Endothelial cell of umbilical vein (primary cell): Measurements from ENCODE around the gene AP2A2. TPM values are rescaled to one million over a fixed set of nuclear protein-coding genes. Genes with fewer than 3 reads are reported as not detected.
A peak's percentile ranks its signal among the peaks of the same experiment; 100 is the strongest.

Source experiments
- BruUV-seq: library from RNA; stranded (reverse); fragments of 400-500 nt; replicated peaks from 2 replicates; lab custom pipeline; 2021; lab: Mats Ljungman, UMichigan
- CTCF ChIA-PET: fragments of 300-600, 350-600 bp; sonication (Branson Sonifier 250); formaldehyde crosslinking; loops from one replicate; lab custom pipeline; 2021; ENCODE audit warnings: antibody characterized with exemption, inconsistent platforms; lab: Charles Lee
- POLR2A ChIA-PET: fragments of 300-600, 350-600 bp; sonication (Branson Sonifier 250); formaldehyde crosslinking; loops from one replicate; lab custom pipeline; 2021; ENCODE audit warnings: antibody characterized with exemption, inconsistent platforms; lab: Charles Lee
- DNase-seq: peaks from one replicate; pipeline ENCODE4 v3.0.0-alpha.2; 2011; ENCODE audit warnings: low read depth, low spot score
- FAIRE-seq: peaks from 2 replicates; lab custom pipeline; 2011; peaks lifted over from hg19 to GRCh38; lab: Jason Lieb, UNC
- H2AFZ ChIP-seq: 2 replicates; pipeline ENCODE4 v1.6.0; 2012; ENCODE audit warnings: low read depth, low read length, control low read depth, inconsistent platforms
- H3K27ac ChIP-seq: 2 replicates; pipeline ENCODE4 v1.5.1; 2011; ENCODE audit warnings: low read depth, mild to moderate bottlenecking, control low read depth, low read length, moderate library complexity; ENCODE audit not compliant: insufficient read depth
- H3K27me3 ChIP-seq, 2 experiments: 2 replicates each; pipeline versions ENCODE4 v1.6.0 to v1.6.1; 2011; ENCODE audit warnings: low read length in 2 of 2, mixed read lengths in 1 of 2; ENCODE audit not compliant: control insufficient read depth in 2 of 2, insufficient read depth in 2 of 2
- H3K36me3 ChIP-seq, 2 experiments: 2 replicates in 1 of 2; 3 replicates in 1 of 2; pipeline ENCODE4 v1.5.1; 2011; ENCODE audit warnings: low read length in 2 of 2, mild to moderate bottlenecking in 1 of 2, moderate library complexity in 1 of 2; ENCODE audit not compliant: control insufficient read depth in 2 of 2, insufficient read depth in 2 of 2; ENCODE audit errors: extremely low read depth in 1 of 2
- H3K4me1 ChIP-seq: 3 replicates; pipeline ENCODE4 v1.5.1; 2011; ENCODE audit warnings: mild to moderate bottlenecking, low read length; ENCODE audit not compliant: control insufficient read depth, insufficient read depth; ENCODE audit errors: extremely low read depth
- H3K4me2 ChIP-seq: 2 replicates; pipeline ENCODE4 v1.6.1; 2011; ENCODE audit warnings: low read length, control low read depth, mixed read lengths; ENCODE audit not compliant: insufficient read depth
- H3K4me3 ChIP-seq, 3 experiments: fragments of 200-600 bp in 1 of 3; sonication (generic), shearing (Covaris generic) in 1 of 3; replicated peaks in 1 of 3; 2 replicates each; pipeline ENCODE4 v1.5.1; 2011 to 2016; ENCODE audit warnings: control low read depth in 3 of 3, low read length in 3 of 3, mild to moderate bottlenecking in 2 of 3, inconsistent platforms in 1 of 3, low read depth in 1 of 3, moderate library complexity in 1 of 3; ENCODE audit not compliant: insufficient read depth in 1 of 3
- H3K79me2 ChIP-seq: 2 replicates; pipeline ENCODE4 v1.6.0; 2012; ENCODE audit warnings: low read length, inconsistent platforms; ENCODE audit not compliant: control insufficient read depth, insufficient read depth
- H3K9ac ChIP-seq: replicated peaks from 2 replicates; pipeline ENCODE3; 2011; ENCODE audit warnings: low read length, control low read depth; ENCODE audit not compliant: insufficient read depth; ENCODE audit errors: extremely low read depth
- H3K9me1 ChIP-seq: replicated peaks from 3 replicates; pipeline ENCODE4 v1.6.0; 2011; ENCODE audit warnings: mild to moderate bottlenecking, low read length; ENCODE audit not compliant: control insufficient read depth, insufficient read depth; ENCODE audit errors: extremely low read depth
- H3K9me3 ChIP-seq: replicated peaks from 2 replicates; pipeline ENCODE4 v1.5.1; 2012; ENCODE audit warnings: low read length, inconsistent platforms; ENCODE audit not compliant: control insufficient read depth, insufficient read depth
- H4K20me1 ChIP-seq: replicated peaks from 2 replicates; pipeline ENCODE3; 2011; ENCODE audit warnings: mild to moderate bottlenecking, low read length; ENCODE audit not compliant: control insufficient read depth, insufficient read depth; ENCODE audit errors: extremely low read depth
- EZH2 ChIP-seq: IDR thresholded peaks from 2 replicates; pipeline ENCODE4 v1.6.1; 2012; ENCODE audit warnings: borderline replicate concordance, low read depth, mild to moderate bottlenecking, moderate library complexity, low read length, inconsistent platforms; ENCODE audit not compliant: severe bottlenecking
- FOS ChIP-seq: IDR thresholded peaks from 2 replicates; pipeline ENCODE4 v1.6.1; 2011; ENCODE audit warnings: mild to moderate bottlenecking, low read length, moderate library complexity, borderline replicate concordance; ENCODE audit not compliant: insufficient read depth
- GATA2 ChIP-seq: IDR thresholded peaks from 2 replicates; pipeline ENCODE4 v1.7.0; 2011; ENCODE audit warnings: low read depth, mild to moderate bottlenecking, moderate library complexity, mixed read lengths, low read length; ENCODE audit not compliant: insufficient read length, insufficient read depth
- JUN ChIP-seq: IDR thresholded peaks from 2 replicates; pipeline ENCODE4 v1.6.1; 2011; ENCODE audit warnings: borderline replicate concordance, low read depth; ENCODE audit not compliant: insufficient read length, insufficient read depth
- MYC ChIP-seq: IDR thresholded peaks from one replicate; pipeline ENCODE4 v1.6.1; 2011; ENCODE audit warnings: mild to moderate bottlenecking, low read depth, low read length
- POLR2A ChIP-seq: IDR thresholded peaks from 2 replicates; pipeline ENCODE4 v1.6.1; 2012; ENCODE audit warnings: low read depth, mild to moderate bottlenecking, control low read depth, low read length
- POLR2AphosphoS5 ChIP-seq: IDR thresholded peaks from 2 replicates; pipeline ENCODE4 v1.6.1; 2012; ENCODE audit warnings: low read depth, mild to moderate bottlenecking, control low read depth, low read length, moderate library complexity; ENCODE audit not compliant: insufficient read depth
- dilution Hi-C: fragments of 300-500 bp; cut with MboI; formaldehyde crosslinking; loops from one replicate; pipeline ENCODE4 v1.15.0; 2019; ENCODE audit warnings: low sequenced_read_pairs; ENCODE audit not compliant: extremely low pct_ligation_motif_present
- intact Hi-C: fragments of 100-400 bp; cut with micrococcal nuclease; formaldehyde crosslinking; loops from one replicate; pipeline ENCODE4 v1.10.0; 2022
- polyA plus RNA-seq, 4 experiments: library from polyadenylated mRNA; depleted of rRNA in 3 of 4; stranded (reverse) in 3 of 4; unstranded in 1 of 4; fragments of >200 nt; gene quantifications; 2 replicates each; pipeline versions ENCODE4 v1.2.1 to v1.2.3, GENCODE V29; 2011 to 2012; ENCODE audit warnings: missing spikeins in 1 of 4
- total RNA-seq: library from RNA; stranded (reverse); gene quantifications from 2 replicates; pipeline ENCODE4 v1.2.3, GENCODE V29; 2021
- TF ChIP-seq, protein P1 (sequence below): IDR thresholded peaks from 2 replicates; pipeline ENCODE4 v1.6.1; 2011; ENCODE audit not compliant: insufficient read depth, insufficient read length
- TF ChIP-seq, protein P2 (sequence below), 2 donors: IDR thresholded peaks; 1 replicate in 1 of 2; 2 replicates in 1 of 2; pipeline ENCODE4 v1.5.1; 2011; ENCODE audit warnings: low read length in 2 of 2, mild to moderate bottlenecking in 2 of 2, moderate library complexity in 2 of 2, control low read depth in 1 of 2, inconsistent platforms in 1 of 2, low read depth in 1 of 2; ENCODE audit not compliant: insufficient read depth in 1 of 2; ENCODE audit errors: extremely low read depth in 1 of 2

The AP2A2 gene
- total and polyA plus RNA-seq, 2 donors (not counting 3 experiments of a cell fraction or from before 2014, with no cell fraction given) = 89.5 to 92.6 TPM

DNA sequence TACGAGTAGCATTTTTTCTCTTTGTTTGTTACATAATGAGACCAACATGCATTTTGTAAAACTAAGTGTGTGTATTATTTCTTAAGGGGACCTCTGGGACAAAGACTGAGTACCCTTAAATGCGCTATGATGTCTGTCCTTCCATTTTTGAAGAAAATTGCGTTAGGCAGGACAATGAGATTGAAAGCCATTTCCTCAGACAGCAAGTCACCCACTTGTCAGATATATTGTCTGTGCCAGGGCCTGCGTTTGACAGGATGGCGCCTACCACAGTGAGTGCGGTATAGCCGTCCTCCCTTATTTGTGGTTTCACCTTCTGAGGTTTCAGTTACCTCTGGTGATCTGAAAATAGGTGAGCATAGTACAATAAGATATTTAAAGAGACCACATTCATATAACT is 2.2 kb downstream of the AP2A2 start:
- ChIA-PET POLR2A (no interaction called here), CTCF (no interaction called here)
- H3K9ac ChIP-seq = no peak overlapping the region
- no peak for DNase-seq
- H3K9me3 ChIP-seq = no peaks in the 10 kb centered on the region
- peaks cover 2% of the 10 kb centered on the region for H4K20me1 ChIP-seq
- peak; percentile 73 for FAIRE-seq
- H3K4me1 ChIP-seq = peaks cover 40% of the 10 kb centered on the region
- no peaks in the 10 kb centered on the region for H3K9me1 ChIP-seq
- no peak overlapping the region for H3K4me2 ChIP-seq
- BruUV-seq = no TSS peak
- TF ChIP-seq MYC (no peak), JUN (no peak), FOS (no peak), POLR2A (no peak), EZH2 (no peak), POLR2AphosphoS5 (no peak), GATA2 (no peak)
- TF ChIP-seq, protein P1, sequence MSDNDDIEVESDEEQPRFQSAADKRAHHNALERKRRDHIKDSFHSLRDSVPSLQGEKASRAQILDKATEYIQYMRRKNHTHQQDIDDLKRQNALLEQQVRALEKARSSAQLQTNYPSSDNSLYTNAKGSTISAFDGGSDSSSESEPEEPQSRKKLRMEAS = no peak
- TF ChIP-seq, protein P2, sequence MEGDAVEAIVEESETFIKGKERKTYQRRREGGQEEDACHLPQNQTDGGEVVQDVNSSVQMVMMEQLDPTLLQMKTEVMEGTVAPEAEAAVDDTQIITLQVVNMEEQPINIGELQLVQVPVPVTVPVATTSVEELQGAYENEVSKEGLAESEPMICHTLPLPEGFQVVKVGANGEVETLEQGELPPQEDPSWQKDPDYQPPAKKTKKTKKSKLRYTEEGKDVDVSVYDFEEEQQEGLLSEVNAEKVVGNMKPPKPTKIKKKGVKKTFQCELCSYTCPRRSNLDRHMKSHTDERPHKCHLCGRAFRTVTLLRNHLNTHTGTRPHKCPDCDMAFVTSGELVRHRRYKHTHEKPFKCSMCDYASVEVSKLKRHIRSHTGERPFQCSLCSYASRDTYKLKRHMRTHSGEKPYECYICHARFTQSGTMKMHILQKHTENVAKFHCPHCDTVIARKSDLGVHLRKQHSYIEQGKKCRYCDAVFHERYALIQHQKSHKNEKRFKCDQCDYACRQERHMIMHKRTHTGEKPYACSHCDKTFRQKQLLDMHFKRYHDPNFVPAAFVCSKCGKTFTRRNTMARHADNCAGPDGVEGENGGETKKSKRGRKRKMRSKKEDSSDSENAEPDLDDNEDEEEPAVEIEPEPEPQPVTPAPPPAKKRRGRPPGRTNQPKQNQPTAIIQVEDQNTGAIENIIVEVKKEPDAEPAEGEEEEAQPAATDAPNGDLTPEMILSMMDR (IDR thresholded peaks at IDR 0.05; ENCODE audit: extremely low read depth in 1 of 2, insufficient read depth in 1 of 2, low read depth in 1 of 2, low read length in 2 of 2) = no peak
- H3K79me2 ChIP-seq = peaks cover 42% of the 10 kb centered on the region
- no peak overlapping the region for H3K4me3 ChIP-seq
- H2AFZ ChIP-seq = no peak overlapping the region
- intact Hi-C loops = no loop called here
- no peak overlapping the region for H3K27ac ChIP-seq
- dilution Hi-C loops = no loop called here
- H3K27me3 ChIP-seq = no peaks in the 10 kb centered on the region
- peaks cover 0 to 2% of the 10 kb centered on the region in 2 experiments for H3K36me3 ChIP-seq
